ENCODE data around the gene LRMDA. TPM values are rescaled to one million over a fixed set of nuclear protein-coding genes. Genes with fewer than 3 reads are reported as not detected.

LRMDA gene
- total RNA-seq, 1 experiment from 2014 or later, result 4.8 TPM

DNA sequence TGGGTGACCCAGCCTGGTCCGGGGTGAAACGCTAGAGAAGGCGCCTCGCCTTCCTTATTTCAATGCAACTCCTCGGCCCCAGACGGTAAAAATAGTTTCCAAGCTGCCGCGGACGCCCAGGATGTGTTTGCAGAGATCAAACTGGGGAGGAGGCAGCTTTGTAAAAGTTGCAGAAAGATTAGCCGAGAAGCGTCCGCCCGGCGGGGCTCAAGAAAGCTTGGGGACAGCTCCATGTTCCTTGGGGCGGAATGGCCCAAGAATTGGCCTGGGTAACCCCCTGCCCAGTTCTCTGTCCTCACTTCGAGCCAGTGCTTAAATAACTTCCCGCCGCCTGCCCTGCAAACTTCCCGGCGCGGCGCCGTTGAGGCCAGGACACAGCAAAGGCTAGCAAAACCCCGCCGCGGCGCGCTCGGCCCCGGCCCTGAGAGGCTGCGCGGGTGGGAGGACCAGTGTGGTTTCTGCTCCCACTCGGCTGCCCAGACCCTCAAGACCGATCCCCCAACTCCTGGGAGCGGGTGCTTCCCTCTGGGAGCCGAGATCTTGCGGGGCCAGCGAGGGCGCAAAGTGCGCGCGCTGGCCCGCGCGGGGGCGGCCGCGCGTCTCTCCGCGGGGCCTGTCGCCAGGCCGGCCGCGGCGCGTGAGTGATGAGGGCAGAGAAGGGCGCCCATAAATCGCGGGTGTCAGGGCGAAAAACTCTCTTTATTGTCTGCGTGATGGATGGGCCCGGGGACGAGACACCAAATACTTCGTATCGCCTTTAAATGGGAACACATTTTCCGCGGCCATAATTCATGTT lies 23.5 kb upstream of the LRMDA start:
- Histone ChIP-seq H3K4me2 (ENCODE audit: low read length) (peak overlapping the region; percentile 91), H4K20me1 (ENCODE audit: insufficient read depth) (no peaks in the 10 kb centered on the region), H3K27me3 (ENCODE audit: insufficient read depth, low read length) (no peaks in the 10 kb centered on the region), H3K9me2 (ENCODE audit: insufficient read depth) (no peaks in the 10 kb centered on the region), H3K79me2 (ENCODE audit: insufficient read depth, low read length) (peaks cover 12% of the 10 kb centered on the region; the same call in 1 of the 2 replicates), H3K9ac (ENCODE audit: low read length) (peak overlapping the region; percentile 78), H3K4me1 (ENCODE audit: control insufficient read depth in 1 of 2, insufficient read depth in 2 of 2, low read length in 2 of 2) (peaks cover 18 to 50% of the 10 kb centered on the region in 2 experiments; a peak in 3 of 4 replicates), H3K4me3 (replicated peaks in 1 of 2; ENCODE audit: low read depth in 1 of 2, low read length in 2 of 2) (peak overlapping the region in 1 of 2 experiments; percentile 79; a peak in 1 of 4 replicates), H2AFZ (ENCODE audit: low read depth, low read length, poor library complexity, severe bottlenecking) (no peak overlapping the region), H3K27ac (ENCODE audit: low read depth, low read length) (no peak overlapping the region), H3K36me3 (ENCODE audit: control insufficient read depth in 1 of 2, insufficient read depth in 2 of 2, low read length in 2 of 2) (no peaks in the 10 kb centered on the region), H3K9me3 (ENCODE audit: control insufficient read depth in 1 of 2, insufficient read depth in 1 of 2, low read depth in 1 of 2, low read length in 2 of 2) (no peaks in the 10 kb centered on the region)
- DNase-seq (ENCODE audit: low read depth, low spot score) (no peak), ATAC-seq (no peak)
- no TSS peak for BruUV-seq (replicated peaks)
- no peak for TF ChIP-seq POLR2A (IDR thresholded peaks at IDR 0.05; ENCODE audit: borderline replicate concordance, extremely low read depth, insufficient read depth, insufficient read length)
- intact Hi-C loops (cut with micrococcal nuclease), result no loop called here
- ChIA-PET POLR2A (no interaction called here), RAD21 (ENCODE audit: low non-redundant PET in 1 of 2, low total read pairs in 2 of 2, uncharacterized antibody in 2 of 2, unreplicated experiment in 2 of 2) (no interaction called here), CTCF (no interaction called here)

DNA sequence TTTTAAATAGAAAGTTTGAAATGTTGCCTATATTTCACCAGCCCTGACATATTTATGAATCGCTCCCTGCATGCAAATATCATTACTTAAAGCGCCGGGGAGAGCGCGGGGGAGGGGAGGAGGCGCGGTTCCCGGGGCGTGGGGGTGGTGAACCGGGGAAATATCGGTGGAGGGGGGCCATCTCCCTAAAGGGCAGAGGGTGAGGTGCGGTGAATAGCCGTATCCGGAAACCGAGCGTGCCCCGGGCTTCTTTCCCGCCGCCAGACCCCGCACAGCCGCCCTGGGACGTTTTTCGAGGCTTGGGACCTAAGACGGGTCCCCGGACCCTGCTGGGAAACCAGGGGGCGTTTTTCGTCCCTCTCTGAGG lies 22.9 kb upstream of the LRMDA start:
- POLR2A ChIA-PET, result no interaction called here
- ATAC-seq, result no peak
- TF ChIP-seq, protein P1, sequence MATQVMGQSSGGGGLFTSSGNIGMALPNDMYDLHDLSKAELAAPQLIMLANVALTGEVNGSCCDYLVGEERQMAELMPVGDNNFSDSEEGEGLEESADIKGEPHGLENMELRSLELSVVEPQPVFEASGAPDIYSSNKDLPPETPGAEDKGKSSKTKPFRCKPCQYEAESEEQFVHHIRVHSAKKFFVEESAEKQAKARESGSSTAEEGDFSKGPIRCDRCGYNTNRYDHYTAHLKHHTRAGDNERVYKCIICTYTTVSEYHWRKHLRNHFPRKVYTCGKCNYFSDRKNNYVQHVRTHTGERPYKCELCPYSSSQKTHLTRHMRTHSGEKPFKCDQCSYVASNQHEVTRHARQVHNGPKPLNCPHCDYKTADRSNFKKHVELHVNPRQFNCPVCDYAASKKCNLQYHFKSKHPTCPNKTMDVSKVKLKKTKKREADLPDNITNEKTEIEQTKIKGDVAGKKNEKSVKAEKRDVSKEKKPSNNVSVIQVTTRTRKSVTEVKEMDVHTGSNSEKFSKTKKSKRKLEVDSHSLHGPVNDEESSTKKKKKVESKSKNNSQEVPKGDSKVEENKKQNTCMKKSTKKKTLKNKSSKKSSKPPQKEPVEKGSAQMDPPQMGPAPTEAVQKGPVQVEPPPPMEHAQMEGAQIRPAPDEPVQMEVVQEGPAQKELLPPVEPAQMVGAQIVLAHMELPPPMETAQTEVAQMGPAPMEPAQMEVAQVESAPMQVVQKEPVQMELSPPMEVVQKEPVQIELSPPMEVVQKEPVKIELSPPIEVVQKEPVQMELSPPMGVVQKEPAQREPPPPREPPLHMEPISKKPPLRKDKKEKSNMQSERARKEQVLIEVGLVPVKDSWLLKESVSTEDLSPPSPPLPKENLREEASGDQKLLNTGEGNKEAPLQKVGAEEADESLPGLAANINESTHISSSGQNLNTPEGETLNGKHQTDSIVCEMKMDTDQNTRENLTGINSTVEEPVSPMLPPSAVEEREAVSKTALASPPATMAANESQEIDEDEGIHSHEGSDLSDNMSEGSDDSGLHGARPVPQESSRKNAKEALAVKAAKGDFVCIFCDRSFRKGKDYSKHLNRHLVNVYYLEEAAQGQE (IDR thresholded peaks at IDR 0.05; ENCODE audit: low read depth), result no peak
- TF ChIP-seq JUND (IDR thresholded peaks at IDR 0.05) (no peak), FOSL1 (IDR thresholded peaks at IDR 0.05; ENCODE audit: low read depth) (no peak), SIN3A (IDR thresholded peaks at IDR 0.05; ENCODE audit: low read depth) (no peak), ELF1 (IDR thresholded peaks at IDR 0.05; ENCODE audit: borderline replicate concordance, low read depth) (no peak), POLR2A (IDR thresholded peaks at IDR 0.05; ENCODE audit: borderline replicate concordance, extremely low read depth, insufficient read depth, insufficient read length) (no peak), EZH2 (IDR thresholded peaks at IDR 0.05) (no peak), ZFX (IDR thresholded peaks at IDR 0.05) (no peak), TCF7L2 (IDR thresholded peaks at IDR 0.05; ENCODE audit: borderline replicate concordance, extremely low read depth, insufficient read depth, insufficient read length) (no peak), POLR2AphosphoS5 (IDR thresholded peaks at IDR 0.05; ENCODE audit: low read depth, low read length) (no peak), CEBPB (IDR thresholded peaks at IDR 0.05; ENCODE audit: low read depth) (no peak), YY1 (IDR thresholded peaks at IDR 0.05; ENCODE audit: extremely low read depth, insufficient replicate concordance, low read depth, low read length) (no peak)
- TF ChIP-seq, protein P2, sequence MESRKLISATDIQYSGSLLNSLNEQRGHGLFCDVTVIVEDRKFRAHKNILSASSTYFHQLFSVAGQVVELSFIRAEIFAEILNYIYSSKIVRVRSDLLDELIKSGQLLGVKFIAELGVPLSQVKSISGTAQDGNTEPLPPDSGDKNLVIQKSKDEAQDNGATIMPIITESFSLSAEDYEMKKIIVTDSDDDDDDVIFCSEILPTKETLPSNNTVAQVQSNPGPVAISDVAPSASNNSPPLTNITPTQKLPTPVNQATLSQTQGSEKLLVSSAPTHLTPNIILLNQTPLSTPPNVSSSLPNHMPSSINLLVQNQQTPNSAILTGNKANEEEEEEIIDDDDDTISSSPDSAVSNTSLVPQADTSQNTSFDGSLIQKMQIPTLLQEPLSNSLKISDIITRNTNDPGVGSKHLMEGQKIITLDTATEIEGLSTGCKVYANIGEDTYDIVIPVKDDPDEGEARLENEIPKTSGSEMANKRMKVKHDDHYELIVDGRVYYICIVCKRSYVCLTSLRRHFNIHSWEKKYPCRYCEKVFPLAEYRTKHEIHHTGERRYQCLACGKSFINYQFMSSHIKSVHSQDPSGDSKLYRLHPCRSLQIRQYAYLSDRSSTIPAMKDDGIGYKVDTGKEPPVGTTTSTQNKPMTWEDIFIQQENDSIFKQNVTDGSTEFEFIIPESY (IDR thresholded peaks at IDR 0.05; ENCODE audit: extremely low read depth, insufficient replicate concordance, low read length), result no peak
- TF ChIP-seq, protein P3, sequence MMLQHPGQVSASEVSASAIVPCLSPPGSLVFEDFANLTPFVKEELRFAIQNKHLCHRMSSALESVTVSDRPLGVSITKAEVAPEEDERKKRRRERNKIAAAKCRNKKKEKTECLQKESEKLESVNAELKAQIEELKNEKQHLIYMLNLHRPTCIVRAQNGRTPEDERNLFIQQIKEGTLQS (IDR thresholded peaks at IDR 0.05), result no peak

More for the DNA sequence above, 22.9 kb upstream of the LRMDA start:
- Histone ChIP-seq H3K9me2 (ENCODE audit: insufficient read depth) (no peaks in the 10 kb centered on the region), H3K36me3 (ENCODE audit: control insufficient read depth in 1 of 2, insufficient read depth in 2 of 2, low read length in 2 of 2) (no peaks in the 10 kb centered on the region), H4K20me1 (ENCODE audit: insufficient read depth) (no peaks in the 10 kb centered on the region), H3K79me2 (ENCODE audit: insufficient read depth, low read length) (peaks cover 12% of the 10 kb centered on the region; the same call in 1 of the 2 replicates), H2AFZ (ENCODE audit: low read depth, low read length, poor library complexity, severe bottlenecking) (no peak overlapping the region), H3K4me3 (replicated peaks in 1 of 2; ENCODE audit: low read depth in 1 of 2, low read length in 2 of 2) (peak overlapping the region; percentile 76 to 79), H3K9ac (ENCODE audit: low read length) (peak overlapping the region; percentile 78), H3K9me3 (ENCODE audit: control insufficient read depth in 1 of 2, insufficient read depth in 1 of 2, low read depth in 1 of 2, low read length in 2 of 2) (no peaks in the 10 kb centered on the region), H3K27ac (ENCODE audit: low read depth, low read length) (peak overlapping the region; percentile 94; the same call in 1 of the 2 replicates), H3K27me3 (ENCODE audit: insufficient read depth, low read length) (no peaks in the 10 kb centered on the region), H3K4me2 (ENCODE audit: low read length) (peak overlapping the region; percentile 91), H3K4me1 (ENCODE audit: control insufficient read depth in 1 of 2, insufficient read depth in 2 of 2, low read length in 2 of 2) (peaks cover 18 to 44% of the 10 kb centered on the region in 2 experiments; a peak in 3 of 4 replicates)
- intact Hi-C loops (cut with micrococcal nuclease), result no loop called here
- ChIA-PET RAD21 (ENCODE audit: low non-redundant PET in 1 of 2, low total read pairs in 2 of 2, uncharacterized antibody in 2 of 2, unreplicated experiment in 2 of 2) (no interaction called here), CTCF (no interaction called here)
- BruUV-seq (replicated peaks), result no TSS peak
- DNase-seq (ENCODE audit: low read depth, low spot score), result no peak

All from HCT116 (cell line).